GM19193 (cell line): ENCODE results near the gene IL17RB.
A peak's percentile ranks its signal among the peaks of the same experiment; 100 is the strongest.

Source experiments
- POLR2A ChIP-seq: IDR thresholded peaks from 4 replicates; pipeline ENCODE4 v1.6.1; 2011; ENCODE audit not compliant: insufficient read depth, insufficient read length; ENCODE audit errors: extremely low read depth

Gene IL17RB

DNA sequence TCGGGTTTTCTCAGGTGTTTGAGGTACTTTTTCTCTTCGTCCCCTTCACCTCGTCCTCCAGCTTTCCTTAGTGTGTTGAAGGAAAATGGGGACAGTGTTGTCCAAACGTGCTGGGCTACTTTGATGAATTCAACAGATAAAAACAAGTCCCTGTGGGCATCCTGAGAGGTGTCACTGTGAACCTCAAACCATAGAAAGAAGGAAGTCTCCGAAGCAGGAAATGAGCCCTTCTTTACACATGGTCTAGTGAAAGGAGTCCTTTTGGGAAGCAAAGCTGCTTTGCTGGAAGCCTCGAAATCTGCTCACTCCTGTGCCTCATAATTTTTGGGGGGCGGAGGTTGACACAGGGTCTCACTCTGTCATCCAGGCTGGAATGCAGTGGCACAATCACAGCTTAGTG, 10.6 kb downstream of the IL17RB start:
- no peak for TF ChIP-seq POLR2A

GRCh38 chr3:53858096-53858741, 11.9 kb downstream of the IL17RB start:
- TF ChIP-seq POLR2A: no peak

- no peak for TF ChIP-seq POLR2A
These were observed 12.8 kb downstream of the IL17RB start for GRCh38 chr3:53859178-53859577.

- TF ChIP-seq POLR2A: no peak
These were observed 13.8 kb downstream of the IL17RB start for GRCh38 chr3:53860196-53860595.

- no peak for TF ChIP-seq POLR2A
These were observed 15.9 kb downstream of the IL17RB start for GRCh38 chr3:53862241-53862640.

- TF ChIP-seq POLR2A: no peak
These were observed 16.8 kb downstream of the IL17RB start for GRCh38 chr3:53863145-53863544.

DNA sequence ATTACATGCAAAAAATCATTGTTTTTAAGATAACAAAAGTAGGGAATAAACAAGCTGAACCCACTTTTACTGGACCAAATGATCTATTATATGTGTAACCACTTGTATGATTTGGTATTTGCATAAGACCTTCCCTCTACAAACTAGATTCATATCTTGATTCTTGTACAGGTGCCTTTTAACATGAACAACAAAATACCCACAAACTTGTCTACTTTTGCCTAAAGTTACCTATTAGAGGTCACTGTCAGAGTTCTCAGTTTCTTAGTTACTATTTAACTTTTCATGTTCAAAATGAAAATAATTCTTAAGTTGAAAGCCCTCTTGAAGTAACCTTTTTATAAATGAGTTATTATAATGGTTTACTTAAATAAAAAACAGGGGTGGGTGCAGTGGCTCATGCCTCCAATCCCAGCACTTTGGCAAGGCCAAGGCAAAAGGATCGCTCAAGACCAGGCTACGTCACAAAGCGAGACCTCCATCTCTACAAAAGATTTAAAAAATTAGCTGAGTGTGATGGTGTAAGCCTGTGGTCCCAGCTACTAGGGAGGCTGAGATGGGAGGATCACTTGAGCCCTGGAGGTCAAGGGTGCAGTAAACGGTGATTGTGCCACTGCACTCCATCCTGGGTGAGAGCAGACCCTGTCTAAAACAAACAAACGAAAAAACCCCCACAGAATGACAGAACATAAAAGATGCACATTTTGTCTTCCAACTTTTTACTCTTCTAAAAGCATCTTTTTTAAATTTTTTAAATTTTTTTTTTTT, 19.5 kb downstream of the IL17RB start:
- TF ChIP-seq POLR2A: no peak

GRCh38 chr3:53880396-53881345, 34.3 kb downstream of the IL17RB start:
- TF ChIP-seq POLR2A: no peak

GRCh38 chr3:53881691-53882593, 35.6 kb downstream of the IL17RB start, which contains the start of gene ACTR8:
ACTR8 (minus strand) TSS chr3:53882152; CDS start chr3:53882101, 51 bp downstream.
- peak; percentile 91 for TF ChIP-seq POLR2A

- no peak for TF ChIP-seq POLR2A
These were observed 36.6 kb downstream of the IL17RB start for GRCh38 chr3:53883008-53883407.

DNA sequence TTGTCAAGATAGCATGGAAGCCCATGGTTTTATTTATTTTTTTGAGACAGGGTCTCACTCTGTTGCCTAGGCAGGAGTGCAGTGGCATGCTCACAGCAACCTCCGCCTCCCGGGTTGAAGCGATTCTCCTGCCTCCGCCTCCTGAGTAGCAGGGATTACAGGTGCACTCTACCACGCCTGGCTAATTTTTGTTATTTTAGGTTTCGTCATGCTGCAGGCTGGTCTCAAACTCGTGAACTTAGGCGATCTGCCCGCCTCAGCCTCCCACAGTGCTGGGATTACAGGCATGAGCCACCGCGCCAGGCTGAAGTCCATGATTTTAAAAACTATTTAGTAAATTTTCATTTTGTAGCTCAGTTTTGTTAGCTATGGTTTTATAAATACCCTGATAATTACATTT, 38.3 kb downstream of the IL17RB start:
- TF ChIP-seq POLR2A: no peak

DNA sequence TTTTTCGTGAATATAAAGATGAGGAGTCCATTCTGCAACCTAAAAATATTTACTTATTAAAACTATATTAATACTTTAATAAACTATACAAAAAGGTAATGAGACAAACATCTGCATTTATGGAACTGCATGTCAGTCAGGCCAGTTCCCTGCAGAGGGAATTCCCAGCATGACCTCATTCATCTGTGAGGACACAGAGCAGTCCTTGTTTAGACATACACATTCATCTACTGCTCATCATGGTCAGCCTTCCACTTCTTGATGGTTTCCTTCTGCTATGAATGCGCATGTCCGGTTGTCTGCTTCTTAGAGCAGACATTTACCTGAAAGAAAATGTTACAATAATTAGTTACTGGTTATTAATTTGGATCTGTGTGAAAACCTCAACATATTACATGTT, 38.9 kb downstream of the IL17RB start:
- TF ChIP-seq POLR2A: no peak

GRCh38 chr3:53887446-53887845, 41.1 kb downstream of the IL17RB start:
- no peak for TF ChIP-seq POLR2A

- no peak for TF ChIP-seq POLR2A
These were observed 41.9 kb downstream of the IL17RB start for GRCh38 chr3:53888232-53888631.
